NCI-H1048 (cell line): ENCODE data around the gene FAM168B.

Source experiments
- DNase-seq: peaks from one replicate; lab custom pipeline; 2025; lab: John Stamatoyannopoulos, UW

Gene FAM168B

DNA sequence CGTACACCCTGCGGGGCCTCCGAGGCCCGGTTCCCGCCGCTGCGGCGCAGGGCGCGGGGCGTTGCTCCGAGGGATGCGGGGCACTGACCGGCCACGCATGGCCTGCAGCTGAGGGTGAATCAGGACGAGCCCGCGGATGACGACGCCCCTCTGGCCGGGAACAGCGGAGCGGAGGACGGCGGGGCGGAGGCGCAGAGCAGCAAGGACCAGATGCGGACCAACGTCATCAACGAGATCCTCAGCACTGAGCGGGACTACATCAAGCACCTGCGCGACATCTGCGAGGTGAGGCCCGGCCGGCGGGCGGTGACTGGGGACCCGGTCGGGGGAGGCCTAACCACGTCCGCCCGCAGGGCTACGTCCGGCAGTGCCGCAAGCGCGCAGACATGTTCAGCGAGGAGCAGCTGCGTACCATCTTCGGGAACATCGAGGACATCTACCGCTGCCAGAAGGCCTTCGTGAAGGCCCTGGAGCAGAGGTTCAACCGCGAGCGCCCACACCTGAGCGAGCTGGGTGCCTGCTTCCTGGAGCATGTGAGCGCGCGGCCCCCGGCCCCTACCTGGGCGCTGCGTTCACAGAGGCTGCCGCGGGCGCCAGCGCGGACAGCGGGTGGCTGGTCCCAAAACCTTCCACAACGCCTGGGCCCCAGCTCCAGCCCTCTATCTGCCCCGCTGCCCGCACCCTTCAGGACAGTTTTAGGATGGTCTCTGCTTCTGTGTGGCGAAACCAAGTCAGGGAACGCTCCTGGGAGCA lies 53.2 kb downstream of the FAM168B start:
- no peak for DNase-seq

DNA sequence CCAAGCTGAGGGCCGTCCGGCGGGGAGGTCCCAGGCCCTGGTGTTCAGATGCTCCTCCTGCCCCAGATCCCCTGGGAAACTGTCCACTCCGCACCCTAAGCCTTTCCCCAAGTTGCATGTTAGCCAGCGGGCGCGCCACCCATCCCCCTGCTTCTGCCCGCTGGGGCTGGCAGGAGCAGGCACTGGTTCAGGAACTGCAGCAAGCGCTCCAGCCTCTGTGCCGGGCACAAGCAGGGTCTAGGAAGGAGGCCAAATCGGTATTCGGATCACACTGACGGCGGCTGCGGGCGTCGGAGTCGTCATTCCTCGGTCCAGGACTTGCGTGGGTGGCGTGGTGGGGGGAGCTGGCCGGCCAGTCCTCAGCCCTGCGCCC lies 53.7 kb downstream of the FAM168B start:
- DNase-seq = no peak

DNA sequence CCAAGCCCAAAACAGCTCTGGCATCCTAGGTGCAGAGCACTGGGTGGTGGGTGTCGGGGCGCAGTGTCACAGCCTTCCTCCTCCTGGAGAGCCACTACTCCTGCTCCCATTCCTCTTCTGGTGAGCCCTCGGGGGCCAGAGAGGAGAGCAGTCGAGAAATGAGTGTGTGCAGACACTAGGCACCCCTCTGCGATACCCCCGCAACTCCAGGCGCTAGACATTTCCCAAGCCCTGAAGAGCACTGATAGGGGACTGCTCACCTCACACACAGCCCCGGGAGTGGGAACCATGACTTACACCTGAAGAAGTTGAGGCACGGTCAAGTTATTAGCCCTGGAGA lies 54.2 kb downstream of the FAM168B start:
- DNase-seq = no peak

DNA sequence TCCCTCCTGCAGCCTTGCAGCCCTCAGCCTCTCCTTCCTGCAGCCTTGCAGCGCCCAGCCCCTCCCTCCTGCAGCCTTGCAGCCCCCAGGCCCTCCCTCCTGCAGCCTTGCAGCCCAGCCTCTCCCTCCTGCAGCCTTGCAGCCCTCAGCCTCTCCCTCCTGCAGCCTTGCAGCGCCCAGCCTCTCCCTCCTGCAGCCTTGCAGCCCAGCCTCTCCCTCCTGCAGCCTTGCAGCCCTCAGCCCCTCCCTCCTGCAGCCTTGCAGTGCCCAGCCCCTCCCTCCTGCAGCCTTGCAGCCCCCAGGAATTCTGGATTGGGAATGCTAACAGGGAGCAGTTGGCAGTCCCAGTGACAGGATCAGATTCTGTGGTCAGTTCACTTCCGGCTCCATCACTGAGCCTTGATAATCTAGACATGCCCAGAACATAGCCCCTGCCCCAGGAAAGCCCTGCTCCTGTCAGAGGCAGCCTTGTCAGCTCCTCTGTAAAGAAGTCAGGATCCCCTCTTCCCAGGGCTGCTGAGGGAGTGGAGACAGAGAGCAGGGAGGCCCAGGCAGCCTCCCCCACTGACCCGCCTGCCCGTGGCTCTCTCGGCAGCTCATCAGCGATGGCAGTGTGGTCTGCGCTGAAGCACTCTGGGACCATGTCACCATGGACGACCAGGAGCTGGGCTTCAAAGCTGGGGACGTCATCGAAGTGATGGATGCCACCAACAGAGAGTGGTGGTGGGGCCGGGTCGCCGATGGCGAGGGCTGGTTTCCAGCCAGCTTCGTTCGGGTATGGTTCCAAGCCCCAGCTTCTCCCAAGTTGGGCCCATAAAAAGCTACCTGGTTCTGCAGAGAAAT lies 54.8 kb downstream of the FAM168B start:
- no peak for DNase-seq

DNA sequence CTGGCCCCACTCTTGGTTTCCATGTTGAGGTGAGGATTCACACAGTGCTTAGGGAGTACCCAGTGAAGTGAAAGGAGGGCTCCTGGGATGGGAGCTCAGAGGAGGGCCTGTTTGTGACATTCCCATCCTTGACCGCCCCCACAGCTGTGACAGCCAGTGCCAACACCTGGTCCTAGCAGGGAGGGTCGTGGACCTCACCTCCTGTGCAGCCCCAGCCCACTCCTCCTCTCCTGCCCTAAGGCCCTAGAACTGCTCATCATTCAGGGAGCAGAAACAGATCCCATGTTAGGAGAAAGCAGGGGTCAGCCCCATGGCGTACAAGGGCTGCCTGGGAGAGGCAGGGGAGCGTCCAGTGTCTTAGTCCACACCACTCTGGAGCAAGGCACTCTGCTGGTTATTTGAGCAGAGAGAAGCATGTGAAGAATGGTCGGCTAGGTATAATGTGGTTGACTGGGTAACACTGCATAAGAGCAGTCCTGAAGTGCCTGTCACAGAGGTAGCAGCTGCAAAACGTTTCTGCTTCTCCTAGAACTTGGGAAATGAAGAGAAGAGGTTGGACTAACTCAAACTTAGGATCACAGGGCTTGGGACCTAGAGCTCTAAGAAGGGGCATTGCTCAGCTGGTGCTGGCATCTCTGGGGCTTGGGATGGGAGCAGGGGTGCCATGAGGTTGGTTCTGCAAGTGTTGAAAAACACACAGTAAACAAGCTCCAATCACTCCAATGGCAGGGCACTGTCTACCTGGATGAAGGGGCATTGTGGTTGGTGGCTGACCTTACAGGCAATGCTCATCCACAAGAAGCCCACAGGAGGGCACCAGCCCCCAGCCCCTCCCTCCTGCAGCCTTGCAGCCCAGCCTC lies 55.6 kb downstream of the FAM168B start:
- DNase-seq = no peak

DNA sequence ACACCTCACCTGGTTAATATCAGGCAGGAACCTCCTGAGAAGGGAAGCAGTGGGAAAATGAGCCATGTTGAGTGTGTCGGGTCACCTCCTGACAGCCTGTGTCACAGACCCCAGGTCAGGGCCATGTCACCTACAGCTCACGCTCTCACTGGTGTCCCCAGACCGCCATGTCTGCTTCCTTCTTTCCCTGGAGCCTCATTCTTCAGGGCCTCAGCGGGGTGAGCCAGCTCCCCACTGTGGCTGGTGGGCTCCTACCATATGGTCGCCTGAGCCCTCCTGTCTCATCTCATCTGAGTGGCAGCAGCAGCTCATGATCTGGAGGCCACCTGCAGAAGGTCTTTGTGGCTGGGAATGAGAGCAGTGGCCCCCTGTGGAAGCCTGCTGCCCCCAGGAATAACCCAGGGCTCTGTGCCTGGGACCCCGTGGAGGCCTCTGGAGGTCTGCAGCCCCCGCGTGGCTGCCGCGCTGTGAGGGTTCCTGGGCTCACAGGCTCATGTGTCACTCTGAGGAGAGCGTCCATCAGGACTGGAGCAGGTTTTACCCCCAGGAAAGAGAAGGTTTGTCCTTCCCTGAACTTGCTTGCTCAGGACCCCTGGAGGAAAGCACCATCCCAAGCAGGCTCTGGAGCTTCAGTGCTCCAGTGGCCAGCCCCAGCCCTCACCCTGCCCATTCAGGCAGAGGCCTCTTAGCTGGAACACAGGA lies 56.4 kb downstream of the FAM168B start:
- DNase-seq = no peak

DNA sequence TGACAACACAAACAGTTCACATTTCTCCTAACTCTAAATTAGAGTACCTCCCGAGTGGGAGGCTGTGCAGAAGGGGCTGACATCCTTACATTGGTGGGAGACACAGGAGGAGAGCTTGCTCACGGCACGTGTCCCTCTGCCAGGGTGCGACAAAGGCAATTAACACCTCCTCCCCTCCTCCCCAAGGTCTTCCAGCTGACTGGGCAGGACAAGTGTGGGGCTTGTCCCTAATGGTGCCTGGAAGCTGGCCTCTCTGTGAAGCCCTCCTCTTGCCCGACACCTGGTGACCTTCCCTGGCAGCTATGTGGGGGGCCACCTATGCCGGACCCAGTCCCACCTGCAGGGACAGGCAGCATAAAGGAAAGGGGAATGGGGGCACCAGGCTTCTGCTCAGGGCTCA lies 57.0 kb downstream of the FAM168B start:
- DNase-seq = no peak

DNA sequence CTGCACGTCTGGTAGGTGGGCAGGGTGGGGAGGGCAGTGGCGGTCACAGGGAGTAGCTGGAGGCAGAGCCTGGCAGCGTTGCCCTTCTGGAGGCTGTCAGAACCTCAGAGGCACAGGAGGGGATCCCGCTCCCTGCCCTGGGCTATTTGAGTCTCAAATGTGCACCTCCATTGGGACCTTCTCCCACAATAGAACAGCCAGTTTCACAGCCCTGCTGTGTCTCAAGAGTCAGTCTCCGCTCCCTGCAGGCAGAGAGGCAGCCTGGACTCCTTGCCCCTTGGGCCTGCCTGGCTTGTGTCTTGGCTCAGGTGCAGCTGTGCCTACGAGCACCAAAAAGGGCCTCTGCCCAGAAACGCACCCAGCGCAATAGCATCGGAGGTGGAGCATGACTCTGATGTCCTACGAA lies 57.4 kb downstream of the FAM168B start:
- no peak for DNase-seq

DNA sequence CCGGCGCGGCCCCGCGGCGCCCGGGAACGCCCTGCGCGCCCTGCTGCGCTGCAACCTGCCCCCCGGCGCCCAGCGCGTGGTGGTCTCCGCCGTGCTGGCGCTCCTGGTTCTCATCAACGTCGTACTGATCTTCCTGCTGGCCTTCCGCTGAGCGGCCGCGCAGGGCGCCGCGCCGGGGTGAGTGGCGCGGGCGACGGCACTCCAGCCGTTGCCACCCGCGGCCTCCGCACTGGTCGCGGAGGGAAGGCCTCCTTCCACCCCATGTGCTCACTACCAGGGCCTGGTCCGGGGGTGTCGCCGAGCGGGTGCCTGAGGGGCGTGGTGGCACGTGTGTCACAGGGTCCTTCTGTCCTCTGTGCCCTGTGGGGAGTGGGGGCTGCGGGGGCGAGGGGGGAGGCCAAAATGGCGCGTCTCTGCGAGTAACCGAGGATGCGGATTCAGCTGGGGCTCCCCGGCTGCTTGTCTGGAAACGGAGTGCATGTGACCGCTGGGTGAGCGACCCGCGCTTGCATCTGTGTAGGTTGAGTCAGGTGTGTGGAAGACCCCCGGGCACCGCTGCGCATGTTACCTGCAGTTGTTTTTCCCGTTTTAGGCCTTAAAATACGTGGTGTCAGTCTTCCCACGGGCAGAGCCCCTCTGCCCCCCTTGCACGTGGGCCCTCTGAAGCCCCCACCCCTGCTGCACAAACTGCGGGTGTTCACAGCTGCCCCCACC lies 58.0 kb downstream of the FAM168B start:
- no peak for DNase-seq

DNA sequence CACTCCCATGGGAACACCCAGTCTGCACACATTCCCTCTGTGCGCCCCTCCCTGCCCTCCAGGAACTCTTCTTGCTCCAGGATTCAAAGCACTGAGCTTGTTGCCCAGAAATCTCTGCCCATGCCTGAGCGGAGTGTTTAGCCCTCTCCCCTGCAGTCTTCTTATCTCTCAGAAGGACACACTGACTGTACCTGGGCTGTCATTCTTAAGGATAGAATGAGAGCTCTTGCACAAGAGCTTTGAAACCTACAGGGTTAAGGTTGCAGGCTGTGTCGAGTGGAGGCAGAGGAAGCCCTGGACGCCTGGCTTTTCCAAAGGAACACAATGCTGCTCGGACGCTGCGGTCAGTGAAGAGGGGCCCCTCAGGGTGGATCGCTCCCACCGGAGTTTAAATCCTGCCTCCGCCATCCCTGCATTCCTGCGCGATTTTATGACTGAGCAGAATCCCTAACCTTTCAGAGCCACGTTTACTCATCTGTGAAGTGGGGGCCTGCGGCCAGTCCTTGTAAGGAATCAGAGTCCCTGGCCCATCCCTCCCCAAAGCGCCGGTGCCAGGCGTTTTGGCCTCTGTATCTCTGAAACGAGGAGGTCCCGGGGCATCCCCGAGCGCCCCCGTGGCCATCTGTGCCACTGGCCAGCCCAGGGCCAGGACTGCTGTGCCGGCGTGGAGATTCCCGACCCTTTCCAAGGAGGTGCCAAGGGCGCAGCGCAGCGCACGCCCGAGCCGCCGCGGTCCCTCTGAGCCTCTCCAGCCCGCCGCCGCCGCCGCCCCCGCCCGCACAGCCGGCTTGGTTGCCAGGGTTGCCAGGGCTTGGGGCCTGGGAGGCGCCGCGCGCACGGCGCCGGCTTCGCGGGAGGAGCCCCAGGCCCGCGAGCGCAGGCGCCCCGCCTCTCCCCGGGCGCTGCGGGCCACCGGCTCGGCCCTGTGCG lies 58.9 kb downstream of the FAM168B start:
- DNase-seq = no peak

DNA sequence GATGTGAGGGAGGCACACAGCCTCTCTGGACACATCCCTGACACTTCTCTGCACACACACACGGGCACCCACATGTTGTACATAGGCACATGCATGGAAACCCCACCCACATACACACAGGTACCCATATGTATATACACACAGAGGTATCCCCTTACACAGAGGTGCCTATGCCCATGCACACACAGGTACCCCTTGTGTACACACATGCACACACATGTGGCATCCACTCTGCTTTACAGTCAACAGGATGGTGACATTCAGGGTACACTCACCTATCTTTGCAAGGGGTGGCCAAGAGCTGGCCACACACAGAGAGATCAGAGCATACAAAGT lies 59.5 kb downstream of the FAM168B start:
- no peak for DNase-seq

DNA sequence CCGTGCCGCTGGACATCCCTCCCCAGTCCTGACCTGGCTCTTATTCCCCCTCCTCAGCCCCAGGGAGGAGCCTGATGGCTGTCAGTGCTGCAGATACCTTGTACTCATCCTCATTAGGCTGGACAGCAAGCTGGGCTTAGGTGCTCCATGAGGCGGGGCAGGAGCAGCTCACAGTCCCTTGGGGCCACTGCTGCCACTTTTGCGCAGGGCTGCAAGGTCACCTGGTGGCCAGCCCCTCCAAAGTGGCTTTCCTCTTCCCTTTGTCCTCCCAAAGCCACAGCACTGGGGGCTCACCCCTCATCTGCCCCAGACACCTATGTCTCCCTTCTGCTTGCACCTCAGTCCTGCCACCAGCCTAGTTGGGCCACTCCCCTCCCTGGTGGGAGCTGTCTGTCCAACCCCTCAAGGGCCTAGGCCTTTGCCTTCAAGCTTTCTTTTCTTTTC lies 60.8 kb downstream of the FAM168B start:
- DNase-seq = no peak

DNA sequence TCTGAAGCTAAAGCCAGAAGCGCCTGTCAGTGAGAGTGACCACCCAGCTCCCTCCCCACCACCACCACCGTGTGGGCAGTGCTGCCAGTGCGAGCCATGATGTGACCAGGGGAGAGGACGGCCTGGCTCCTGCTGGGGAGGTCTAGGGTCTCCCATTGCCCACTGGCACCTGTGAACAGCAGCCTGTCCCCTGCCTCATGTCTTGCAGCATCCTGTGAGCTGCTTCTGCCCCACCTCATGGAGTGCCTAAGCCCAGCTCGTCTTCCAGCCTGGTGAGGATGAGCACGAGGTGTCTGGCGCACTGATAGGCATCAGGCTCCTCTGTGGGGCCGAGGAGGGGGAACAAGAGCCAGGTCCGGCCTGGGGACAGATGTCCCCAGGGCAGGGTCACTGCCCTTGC lies 61.4 kb downstream of the FAM168B start:
- no peak for DNase-seq

DNA sequence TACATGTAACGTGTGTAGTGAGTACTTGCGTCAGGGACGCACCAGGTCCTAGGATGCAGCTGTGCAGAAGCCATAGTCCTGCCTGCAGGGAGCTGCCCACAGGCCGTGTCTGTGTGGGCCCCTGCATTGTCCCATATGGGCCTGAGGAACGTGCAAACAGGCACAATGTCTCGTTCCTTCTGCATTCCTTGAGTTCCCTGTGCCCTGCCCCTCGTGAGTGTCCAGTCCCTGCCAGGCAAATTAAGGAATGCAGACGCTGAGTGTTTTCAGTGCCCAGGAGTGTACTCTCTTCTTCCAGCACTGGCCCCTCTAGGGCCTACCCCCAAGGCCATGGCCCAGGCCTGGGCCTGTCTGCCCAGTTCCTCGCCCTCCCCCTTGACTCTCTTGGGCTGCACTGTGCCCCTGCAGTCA lies 61.8 kb downstream of the FAM168B start:
- DNase-seq = no peak

DNA sequence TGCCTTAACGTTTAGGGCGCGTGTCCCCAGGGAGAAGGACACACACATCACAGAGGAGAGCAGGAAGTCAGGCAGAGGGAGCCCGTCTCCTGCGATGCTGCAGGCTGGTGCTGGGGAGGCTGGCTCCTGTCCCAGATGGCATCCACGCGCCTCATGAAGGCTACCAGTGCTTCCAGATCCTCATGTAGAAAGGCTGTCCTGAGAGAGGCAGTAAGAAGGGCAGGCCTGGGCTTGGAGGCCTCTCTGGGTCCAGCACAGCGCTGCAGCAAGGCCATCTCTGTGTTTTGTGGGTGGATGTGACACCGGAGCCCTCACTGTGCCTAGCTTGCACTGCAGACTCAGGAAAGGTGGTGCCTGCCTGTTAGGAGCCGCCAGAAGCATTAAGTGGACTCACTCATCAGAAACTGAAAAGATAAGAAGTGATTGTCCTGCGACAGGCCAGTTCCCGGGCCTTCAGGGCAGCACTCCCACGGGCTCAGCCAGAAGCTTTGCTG lies 62.7 kb downstream of the FAM168B start:
- DNase-seq = no peak

DNA sequence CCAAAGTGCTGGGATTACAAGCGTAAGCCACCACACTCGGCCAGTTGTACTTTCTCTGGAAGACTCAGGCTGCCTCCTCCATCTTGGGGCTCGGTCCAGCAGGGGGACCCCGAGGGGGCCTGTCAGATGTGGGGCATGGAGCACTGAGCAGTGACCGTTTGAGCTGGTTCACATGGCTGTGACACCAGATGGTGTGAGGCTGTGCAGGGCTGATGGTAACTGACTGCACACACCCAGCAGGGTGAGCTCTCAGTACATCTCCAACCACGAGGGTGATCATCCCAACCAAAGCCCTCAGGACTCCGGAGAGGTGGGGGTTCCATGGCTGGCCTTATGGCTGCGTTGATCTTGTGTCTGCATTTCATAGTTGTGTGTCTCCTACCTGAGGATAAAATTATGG lies 63.4 kb downstream of the FAM168B start:
- no peak for DNase-seq

DNA sequence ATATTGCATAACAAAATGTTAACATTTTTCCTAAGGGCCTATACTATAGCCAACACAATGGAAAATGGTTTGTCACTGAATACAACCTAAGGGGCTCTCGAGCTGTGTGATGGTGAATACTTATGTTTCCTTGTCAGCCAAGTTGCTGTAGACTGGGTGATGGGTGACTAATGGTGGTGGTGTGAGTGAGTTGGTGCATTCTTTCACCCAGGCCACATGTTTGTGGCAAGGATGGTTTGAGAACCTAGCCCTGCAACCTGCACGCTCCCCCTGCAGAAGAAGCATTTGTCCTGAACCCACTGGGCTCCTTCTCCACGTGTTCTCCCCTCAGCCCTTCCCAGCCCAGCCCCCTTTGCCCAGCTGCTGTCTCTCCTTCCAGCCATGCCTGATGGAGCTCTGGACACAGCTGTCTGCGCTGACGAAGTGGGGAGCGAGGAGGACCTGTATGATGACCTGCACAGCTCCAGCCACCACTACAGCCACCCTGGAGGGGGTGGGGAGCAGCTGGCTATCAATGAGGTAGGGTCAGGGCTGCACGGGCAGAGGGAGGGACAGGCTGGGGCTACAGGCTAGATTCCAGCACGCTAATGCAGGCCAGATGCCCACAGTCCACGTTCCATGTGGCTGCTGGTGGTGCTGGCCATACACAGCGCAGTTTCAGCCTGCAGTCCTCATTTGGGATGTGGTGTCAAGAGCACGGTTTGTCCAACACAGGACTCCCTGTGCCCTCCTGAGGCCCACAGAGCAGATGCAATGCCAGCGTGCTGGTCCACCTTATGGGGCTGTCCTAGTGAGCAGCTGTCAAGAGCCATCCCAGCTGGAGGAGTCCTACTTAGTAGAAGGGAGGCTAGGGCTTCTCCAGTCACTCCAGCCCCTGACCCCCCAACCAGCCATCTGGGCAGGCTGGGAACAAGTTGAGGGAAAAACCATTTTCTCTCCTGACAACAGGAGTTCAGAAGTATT lies 65.4 kb downstream of the FAM168B start:
- DNase-seq = no peak

DNA sequence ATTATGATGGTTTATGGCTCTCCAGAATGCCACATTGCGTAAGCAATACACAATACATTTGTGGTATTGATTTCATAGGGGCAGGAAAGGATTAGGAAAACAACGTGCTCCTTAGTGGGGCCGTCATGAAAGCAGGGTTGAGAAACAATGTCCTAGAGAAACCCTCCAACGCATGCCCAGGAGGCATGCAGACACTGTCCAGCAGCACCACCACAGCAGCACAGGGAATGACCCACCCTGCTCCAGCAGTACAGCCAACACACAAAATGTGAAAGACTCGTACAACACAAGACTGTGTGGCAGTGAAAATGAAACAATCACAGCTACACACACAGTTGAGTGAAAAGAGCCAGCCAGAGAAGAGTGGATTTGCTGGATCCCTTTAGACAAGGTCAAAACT lies 66.3 kb downstream of the FAM168B start:
- no peak for DNase-seq

DNA sequence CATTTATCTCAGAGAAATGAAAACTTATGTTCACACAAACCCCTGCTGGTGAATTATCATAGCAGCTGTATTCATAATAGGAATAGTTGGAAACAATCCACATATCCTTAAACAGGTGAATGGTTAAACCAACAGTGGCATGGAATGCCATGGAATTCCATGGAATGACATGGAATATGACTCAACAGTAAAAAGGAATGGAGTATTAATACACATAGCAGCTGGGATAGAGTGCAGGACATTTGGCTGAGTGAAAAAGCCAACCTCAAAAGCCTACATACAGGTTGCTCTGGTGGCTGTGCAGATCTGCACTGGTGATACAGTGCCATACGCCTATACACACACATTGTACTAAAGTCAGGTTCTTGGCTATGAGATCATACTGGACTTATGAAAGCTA lies 69.5 kb downstream of the FAM168B start:
- no peak for DNase-seq
